ENCODE data around the gene RHOBTB1. TPM values are rescaled to one million over a fixed set of nuclear protein-coding genes. Genes with fewer than 3 reads are reported as not detected.

RHOBTB1 gene
- total and polyA plus RNA-seq, 9 of the 15 experiments (the other 6 are each of a cell fraction or from before 2014, with no cell fraction given): 1.7 to 11.7 (median 9.3) TPM

GRCh38 chr10:60943316-60944057 lies 498 bp downstream of the RHOBTB1 start (continued):
- no peak for TF ChIP-seq GTF2A2 (tag; IDR thresholded peaks at IDR 0.05)
- TF ChIP-seq ELK1 (CRISPR knock-in tag; IDR thresholded peaks at IDR 0.05): no peak
- TF ChIP-seq ZNF639 (CRISPR knock-in tag; conservative IDR thresholded peaks at IDR 0.05 in 1 of 2, IDR thresholded peaks at IDR 0.05 in 1 of 2): peak in 1 of 2 experiments; percentile 13; a peak in 2 of 4 replicates
- peak; percentile 15; the same call in 1 of the 2 replicates for TF ChIP-seq E2F3 (CRISPR knock-in tag; IDR thresholded peaks at IDR 0.05)
- TF ChIP-seq TBP (optimal IDR thresholded peaks at IDR 0.05; ENCODE audit: low read depth, low read length): peak; percentile 53
- no peak for TF ChIP-seq ZBTB17 (CRISPR knock-in tag; IDR thresholded peaks at IDR 0.05)
- TF ChIP-seq CTCFL (IDR thresholded peaks at IDR 0.05; ENCODE audit: borderline replicate concordance, insufficient read depth, low read depth, low read length, poor library complexity, severe bottlenecking): peak; percentile 1
- no peak for TF ChIP-seq ZBTB40 (IDR thresholded peaks at IDR 0.05)
- TF ChIP-seq ZBTB40 (CRISPR knock-in tag; IDR thresholded peaks at IDR 0.05): no peak
- TF ChIP-seq ZBTB1 (CRISPR knock-in tag; IDR thresholded peaks at IDR 0.05; ENCODE audit: borderline replicate concordance, low read depth): peak; percentile 45; the same call in 1 of the 2 replicates
- TF ChIP-seq SRSF1 (IDR thresholded peaks at IDR 0.05; ENCODE audit: low read depth, low read length): 0 out of 2 replicates have a peak, but pooled peaks have one; percentile 26

Measured in K562 (cell line).